H9 (cell line): ENCODE data around the gene VPS26A. TPM values are rescaled to one million over a fixed set of nuclear protein-coding genes. Genes with fewer than 3 reads are reported as not detected.

Experiments used
- DNase-seq: peaks from one replicate; pipeline ENCODE4 v3.0.0-alpha.2; 2017
- H2AFZ ChIP-seq: one replicate; pipeline ENCODE4 v1.6.1; 2013; ENCODE audit warnings: mild to moderate bottlenecking, low read length, control low read depth, moderate library complexity
- H2AK5ac ChIP-seq: 2 replicates; pipeline ENCODE4 v1.6.1; 2013; ENCODE audit warnings: low read length, control low read depth, mixed read lengths; ENCODE audit not compliant: insufficient read length
- H2BK120ac ChIP-seq: one replicate; pipeline ENCODE4 v1.6.1; 2013; ENCODE audit warnings: low read depth, mild to moderate bottlenecking, low read length, control low read depth, inconsistent platforms; ENCODE audit not compliant: poor library complexity, severe bottlenecking
- H2BK12ac ChIP-seq: 2 replicates; pipeline ENCODE4 v1.6.1; 2013; ENCODE audit warnings: low read length, control low read depth, mixed read lengths, low read depth; ENCODE audit not compliant: insufficient read length
- H2BK15ac ChIP-seq: 2 replicates; pipeline ENCODE4 v1.6.1; 2013; ENCODE audit warnings: low read depth, low read length, control low read depth
- H2BK20ac ChIP-seq: one replicate; pipeline ENCODE4 v1.6.1; 2013; ENCODE audit warnings: low read depth, mild to moderate bottlenecking, low read length, control low read depth, inconsistent platforms; ENCODE audit not compliant: poor library complexity, severe bottlenecking
- H2BK5ac ChIP-seq: 2 replicates; pipeline ENCODE4 v1.6.1; 2013; ENCODE audit warnings: low read length, control low read depth, mixed read lengths; ENCODE audit not compliant: insufficient read length
- H3K14ac ChIP-seq: 2 replicates; pipeline ENCODE4 v1.6.1; 2013; ENCODE audit warnings: low read length, control low read depth; ENCODE audit not compliant: insufficient read depth
- H3K18ac ChIP-seq: 2 replicates; pipeline ENCODE4 v1.6.1; 2013; ENCODE audit warnings: low read depth, mild to moderate bottlenecking, mixed read lengths, low read length, control low read depth; ENCODE audit not compliant: insufficient read length
- H3K23ac ChIP-seq: 2 replicates; pipeline ENCODE4 v1.6.1; 2013; ENCODE audit warnings: low read length, control low read depth, mixed read lengths, low read depth; ENCODE audit not compliant: insufficient read length
- H3K23me2 ChIP-seq: 2 replicates; pipeline ENCODE4 v1.6.1; 2013; ENCODE audit warnings: low read depth, mild to moderate bottlenecking, mixed read lengths, low read length, control low read depth; ENCODE audit not compliant: insufficient read length, poor library complexity, severe bottlenecking
- H3K27ac ChIP-seq: 2 replicates; pipeline ENCODE4 v1.5.1; 2013; ENCODE audit warnings: low read length, control low read depth, mixed read lengths, low read depth; ENCODE audit not compliant: insufficient read length
- H3K27me3 ChIP-seq: 2 replicates; pipeline ENCODE4 v1.6.1; 2013; ENCODE audit warnings: low read length, control low read depth, inconsistent platforms; ENCODE audit not compliant: insufficient read depth
- H3K4ac ChIP-seq: 2 replicates; pipeline ENCODE4 v1.6.1; 2013; ENCODE audit warnings: low read depth, mild to moderate bottlenecking, control low read depth, inconsistent platforms, low read length, moderate library complexity
- H3K4me1 ChIP-seq: 2 replicates; pipeline ENCODE4 v1.6.1; 2013; ENCODE audit warnings: low read length, control low read depth, inconsistent platforms; ENCODE audit not compliant: insufficient read depth
- H3K4me2 ChIP-seq: 2 replicates; pipeline ENCODE4 v1.6.1; 2013; ENCODE audit warnings: low read length, control low read depth, mixed read lengths; ENCODE audit not compliant: insufficient read length, insufficient read depth
- H3K56ac ChIP-seq: 2 replicates; pipeline ENCODE4 v1.6.1; 2013; ENCODE audit warnings: low read depth, mild to moderate bottlenecking, mixed read lengths, low read length, control low read depth; ENCODE audit not compliant: insufficient read length
- H3K79me1 ChIP-seq: 2 replicates; pipeline ENCODE4 v1.6.1; 2013; ENCODE audit warnings: low read depth, mild to moderate bottlenecking, moderate library complexity, low read length, control low read depth, inconsistent platforms; ENCODE audit not compliant: insufficient read depth, poor library complexity, severe bottlenecking
- H3K79me2 ChIP-seq: 2 replicates; pipeline ENCODE4 v1.6.1; 2013; ENCODE audit warnings: low read length, control low read depth, inconsistent platforms; ENCODE audit not compliant: insufficient read depth
- H3K9ac ChIP-seq: 2 replicates; pipeline ENCODE4 v1.6.1; 2013; ENCODE audit warnings: low read length, control low read depth, mixed read lengths; ENCODE audit not compliant: insufficient read length; ENCODE audit errors: extremely low read depth
- H3K9me3 ChIP-seq: one replicate; pipeline ENCODE4 v1.6.1; 2013; ENCODE audit warnings: low read depth, low read length, inconsistent platforms; ENCODE audit not compliant: control insufficient read depth
- H3T11ph ChIP-seq: one replicate; pipeline ENCODE4 v1.6.1; 2013; ENCODE audit warnings: mild to moderate bottlenecking, low read length, control low read depth, inconsistent platforms
- H4K20me1 ChIP-seq: one replicate; pipeline ENCODE4 v1.6.1; 2013; ENCODE audit not compliant: control insufficient read depth, insufficient read length, insufficient read depth
- H4K5ac ChIP-seq: 2 replicates; pipeline ENCODE4 v1.6.1; 2013; ENCODE audit warnings: low read depth, mild to moderate bottlenecking, mixed read lengths, low read length, control low read depth; ENCODE audit not compliant: insufficient read length
- H4K8ac ChIP-seq: replicated peaks from 2 replicates; pipeline ENCODE4 v1.6.1; 2013; ENCODE audit warnings: low read length, control low read depth, mixed read lengths, low read depth; ENCODE audit not compliant: insufficient read length
- H4K91ac ChIP-seq: 2 replicates; pipeline ENCODE4 v1.6.1; 2013; ENCODE audit warnings: low read depth, mild to moderate bottlenecking, moderate library complexity, mixed read lengths, low read length, control low read depth; ENCODE audit not compliant: insufficient read length
- H3K27ac Mint-ChIP-seq, 3 experiments: 2 replicates in 2 of 3; 3 replicates in 1 of 3; pipeline ENCODE4 v1.8.0; 2020 to 2021; ENCODE audit warnings: mixed read lengths in 3 of 3, mild to moderate bottlenecking in 1 of 3, moderate library complexity in 1 of 3
- H3K27me3 Mint-ChIP-seq: 2 replicates; pipeline ENCODE4 v1.8.0; 2021; ENCODE audit warnings: low read depth, mild to moderate bottlenecking, moderate library complexity, mixed read lengths
- H3K36me3 Mint-ChIP-seq, 3 experiments: 2 replicates in 2 of 3; 3 replicates in 1 of 3; pipeline ENCODE4 v1.8.0; 2020 to 2021; ENCODE audit warnings: low read depth in 3 of 3, mixed read lengths in 3 of 3; ENCODE audit not compliant: insufficient read depth in 1 of 3
- H3K4me1 Mint-ChIP-seq, 2 experiments: 2 replicates each; pipeline ENCODE4 v1.8.0; 2020; ENCODE audit warnings: mixed read lengths in 2 of 2
- H3K4me3 Mint-ChIP-seq, 2 experiments: 2 replicates in 1 of 2; 3 replicates in 1 of 2; pipeline ENCODE4 v1.8.0; 2020 to 2021; ENCODE audit warnings: mild to moderate bottlenecking in 2 of 2, mixed read lengths in 2 of 2, moderate library complexity in 1 of 2
- H3K9me3 Mint-ChIP-seq, 2 experiments: 2 replicates in 1 of 2; 3 replicates in 1 of 2; pipeline ENCODE4 v1.8.0; 2020; ENCODE audit warnings: mild to moderate bottlenecking in 2 of 2, mixed read lengths in 2 of 2, moderate library complexity in 1 of 2
- WGBS: extraction: QIAGEN DNeasy Blood & Tissue Kit; methylation state at CpG from one replicate; pipeline ENCODE4 v1.1.7; 2013; ENCODE audit warnings: missing lambda C conversion rate, low lambda C conversion rate, mixed read lengths; ENCODE audit not compliant: insufficient read length; ENCODE audit errors: extremely low coverage; 5-methylcytosine and 5-hydroxymethylcytosine counted together
- total RNA-seq: library from RNA; stranded (reverse); gene quantifications from 2 replicates; pipeline ENCODE4 v1.2.1, GENCODE V29; 2021
- TF ChIP-seq, protein P1 (sequence below): fragments of 200-600 bp; sonication (generic); conservative IDR thresholded peaks from 3 replicates; pipeline ENCODE4 v1.8.0; 2021; ENCODE audit warnings: antibody characterized with exemption, mild to moderate bottlenecking

The VPS26A gene
- total RNA-seq, 1 experiment from 2014 or later: 41.8 TPM

DNA sequence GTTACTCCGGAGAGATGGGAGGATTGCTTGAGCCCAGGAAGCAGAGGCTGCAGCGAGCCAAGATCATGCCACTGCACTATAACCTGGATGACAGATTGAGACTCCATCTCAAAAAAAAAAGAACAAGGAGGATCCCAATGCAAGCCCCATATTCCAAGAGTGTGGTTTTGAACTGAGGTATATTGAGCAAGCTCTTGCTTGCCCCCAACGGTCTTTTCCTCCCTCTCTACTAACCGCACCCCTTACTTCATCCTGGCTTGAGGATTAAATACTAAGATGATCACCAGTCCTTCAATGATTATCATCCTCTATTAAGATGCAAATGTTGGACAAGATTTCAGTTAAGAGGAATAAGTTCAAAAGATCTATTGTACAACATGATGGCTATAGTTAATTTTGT is 48.5 kb upstream of the VPS26A start:
- DNase-seq: no peak

More for the DNA sequence above, 48.5 kb upstream of the VPS26A start:
- H4K5ac ChIP-seq: no peak overlapping the region
- Mint-ChIP-seq H3K36me3 (no peaks in the 10 kb centered on the region; a peak in 1 of 7 replicates), H3K27me3 (no peaks in the 10 kb centered on the region; the same call in 1 of the 2 replicates), H3K4me3 (no peak overlapping the region), H3K4me1 (peaks cover 10 to 15% of the 10 kb centered on the region in 2 experiments), H3K9me3 (no peaks in the 10 kb centered on the region), H3K27ac (no peak overlapping the region; a peak in 1 of 7 replicates)
- no peak overlapping the region for H3K56ac ChIP-seq
- no peaks in the 10 kb centered on the region for H3K79me2 ChIP-seq
- no peak overlapping the region for H2BK15ac ChIP-seq
- no peak overlapping the region for H2BK5ac ChIP-seq
- no peak overlapping the region for H4K8ac ChIP-seq
- H2AK5ac ChIP-seq: no peak overlapping the region
- no peak overlapping the region for H3K27ac ChIP-seq
- no peak overlapping the region for H2BK20ac ChIP-seq
- H3K23ac ChIP-seq: no peak overlapping the region
- no peaks in the 10 kb centered on the region for H4K20me1 ChIP-seq
- H3K9me3 ChIP-seq: no peaks in the 10 kb centered on the region
- no peak overlapping the region for H3K14ac ChIP-seq
- TF ChIP-seq, protein P1, sequence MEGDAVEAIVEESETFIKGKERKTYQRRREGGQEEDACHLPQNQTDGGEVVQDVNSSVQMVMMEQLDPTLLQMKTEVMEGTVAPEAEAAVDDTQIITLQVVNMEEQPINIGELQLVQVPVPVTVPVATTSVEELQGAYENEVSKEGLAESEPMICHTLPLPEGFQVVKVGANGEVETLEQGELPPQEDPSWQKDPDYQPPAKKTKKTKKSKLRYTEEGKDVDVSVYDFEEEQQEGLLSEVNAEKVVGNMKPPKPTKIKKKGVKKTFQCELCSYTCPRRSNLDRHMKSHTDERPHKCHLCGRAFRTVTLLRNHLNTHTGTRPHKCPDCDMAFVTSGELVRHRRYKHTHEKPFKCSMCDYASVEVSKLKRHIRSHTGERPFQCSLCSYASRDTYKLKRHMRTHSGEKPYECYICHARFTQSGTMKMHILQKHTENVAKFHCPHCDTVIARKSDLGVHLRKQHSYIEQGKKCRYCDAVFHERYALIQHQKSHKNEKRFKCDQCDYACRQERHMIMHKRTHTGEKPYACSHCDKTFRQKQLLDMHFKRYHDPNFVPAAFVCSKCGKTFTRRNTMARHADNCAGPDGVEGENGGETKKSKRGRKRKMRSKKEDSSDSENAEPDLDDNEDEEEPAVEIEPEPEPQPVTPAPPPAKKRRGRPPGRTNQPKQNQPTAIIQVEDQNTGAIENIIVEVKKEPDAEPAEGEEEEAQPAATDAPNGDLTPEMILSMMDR: no peak
- no peaks in the 10 kb centered on the region for H3K4me1 ChIP-seq
- WGBS: no CpG with 5 or more reads among the region's 4 CpGs
- no peak overlapping the region for H2BK120ac ChIP-seq
- no peak overlapping the region for H3K18ac ChIP-seq
- H3K4ac ChIP-seq: no peak overlapping the region
- no peaks in the 10 kb centered on the region for H3K27me3 ChIP-seq
- H3K79me1 ChIP-seq: no peaks in the 10 kb centered on the region
- no peaks in the 10 kb centered on the region for H3K23me2 ChIP-seq
- H2AFZ ChIP-seq: no peak overlapping the region
- H3T11ph ChIP-seq: no peak overlapping the region
- H2BK12ac ChIP-seq: no peak overlapping the region
- no peak overlapping the region for H3K9ac ChIP-seq
- H3K4me2 ChIP-seq: no peak overlapping the region
- no peak overlapping the region for H4K91ac ChIP-seq
